ENCODE results near the gene REXO4. TPM values are rescaled to one million over a fixed set of nuclear protein-coding genes. Genes with fewer than 3 reads are reported as not detected.

REXO4 gene
- total and polyA plus RNA-seq, 9 of the 15 experiments (the other 6 are each of a cell fraction or from before 2014, with no cell fraction given): 3.4 to 72.9 (median 31.1) TPM

DNA sequence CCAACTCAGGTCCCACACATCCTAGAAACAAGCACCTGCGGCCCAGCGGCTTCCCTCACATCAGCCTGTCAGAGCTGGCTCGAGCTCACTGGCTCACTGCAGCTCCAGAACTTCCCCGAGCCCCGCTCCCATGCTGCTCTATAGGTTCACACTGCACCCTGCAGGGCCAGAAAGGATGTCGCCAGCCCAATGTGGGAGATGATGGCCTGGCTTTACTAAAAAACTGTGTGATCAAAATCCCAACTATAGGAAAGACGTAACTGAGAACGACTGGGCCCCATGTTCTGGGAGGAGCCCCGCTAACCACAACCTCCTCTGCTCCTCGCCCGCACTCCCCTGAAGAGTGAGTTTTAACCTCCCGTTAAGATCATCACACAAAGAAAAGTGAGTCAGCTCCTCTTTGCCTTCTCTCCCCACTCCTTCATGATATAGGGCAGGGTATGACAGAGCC lies 46.5 kb downstream of the REXO4 start:
- Histone ChIP-seq H3K27me3 (ENCODE audit: control insufficient read depth in 2 of 2, insufficient read depth in 2 of 2, low read length in 2 of 2) (no peaks in the 10 kb centered on the region), H3K9me1 (ENCODE audit: control insufficient read depth, insufficient read depth, low read length) (peaks cover 34% of the 10 kb centered on the region), H4K20me1 (replicated peaks; ENCODE audit: control insufficient read depth, insufficient read depth, low read length) (peaks cover 72% of the 10 kb centered on the region), H3K27ac (ENCODE audit: extremely low read depth, low read depth, low read length) (peak overlapping the region; percentile 59; the same call in 2 of the 3 replicates), H3K36me3 (ENCODE audit: control insufficient read depth, insufficient read depth, low read length) (peaks cover 78% of the 10 kb centered on the region), H3K4me1 (replicated peaks in 1 of 2; ENCODE audit: control insufficient read depth in 2 of 2, insufficient read depth in 2 of 2, low read length in 2 of 2) (peaks cover 33 to 40% of the 10 kb centered on the region in 2 experiments; a peak in 4 of 5 replicates), H2AFZ (ENCODE audit: low read depth, low read length) (no peak overlapping the region), H3K79me2 (ENCODE audit: control insufficient read depth, insufficient read depth, low read length) (peaks cover 97% of the 10 kb centered on the region), H3K9ac (ENCODE audit: insufficient read depth in 1 of 2, low read depth in 2 of 2, low read length in 2 of 2) (peak overlapping the region; percentile 7 to 81; a peak in 3 of 4 replicates), H3K4me2 (ENCODE audit: insufficient read depth, low read length) (peak overlapping the region; percentile 45; the same call in 1 of the 2 replicates), H3K4me3 (no peak overlapping the region), H3K9me3 (replicated peaks; ENCODE audit: control insufficient read depth, insufficient read depth, low read depth, low read length) (no peaks in the 10 kb centered on the region)
- FAIRE-seq (no peak), DNase-seq (ENCODE audit: extremely low read depth in 1 of 4, low spot score in 3 of 4) (peak in 2 of 4 experiments; percentile 45 to 54), ATAC-seq (no peak)
- ChIA-PET CTCF (ENCODE audit: low intra/inter-chr PET ratio) (no interaction called here), POLR2A (interaction anchor here (0.6 to 8.5 kb wide), 7 partner anchors 7 to 115 kb away, joined by 3 to 109 read pairs (median 9); partner anchors contain the start of genes MED22, RPL7A, SURF1 and SURF2)
- BruUV-seq (replicated peaks): no TSS peak
- in situ Hi-C loops (cut with MboI): no loop called here
- 0 out of 2 replicates have a peak, but pooled peaks have one; percentile 42 for TF ChIP-seq ERF (CRISPR knock-in tag; IDR thresholded peaks at IDR 0.05)
- TF ChIP-seq TAF1 (IDR thresholded peaks at IDR 0.05; ENCODE audit: control insufficient read depth, extremely low read depth, insufficient read depth, low read length, severe bottlenecking): peak; percentile 27
- no peak for TF ChIP-seq SMAD4 (CRISPR knock-in tag; conservative IDR thresholded peaks at IDR 0.05)
- TF ChIP-seq FOSL1 (tag; conservative IDR thresholded peaks at IDR 0.05): peak; percentile 41; the same call in 1 of the 2 replicates
- TF ChIP-seq, protein P1, sequence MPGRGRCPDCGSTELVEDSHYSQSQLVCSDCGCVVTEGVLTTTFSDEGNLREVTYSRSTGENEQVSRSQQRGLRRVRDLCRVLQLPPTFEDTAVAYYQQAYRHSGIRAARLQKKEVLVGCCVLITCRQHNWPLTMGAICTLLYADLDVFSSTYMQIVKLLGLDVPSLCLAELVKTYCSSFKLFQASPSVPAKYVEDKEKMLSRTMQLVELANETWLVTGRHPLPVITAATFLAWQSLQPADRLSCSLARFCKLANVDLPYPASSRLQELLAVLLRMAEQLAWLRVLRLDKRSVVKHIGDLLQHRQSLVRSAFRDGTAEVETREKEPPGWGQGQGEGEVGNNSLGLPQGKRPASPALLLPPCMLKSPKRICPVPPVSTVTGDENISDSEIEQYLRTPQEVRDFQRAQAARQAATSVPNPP (IDR thresholded peaks at IDR 0.05; ENCODE audit: borderline replicate concordance, insufficient read depth, insufficient read length): no peak
- TF ChIP-seq ZBTB1 (CRISPR knock-in tag; IDR thresholded peaks at IDR 0.05; ENCODE audit: borderline replicate concordance, low read depth): 0 out of 2 replicates have a peak, but pooled peaks have one; percentile 39
- peak; percentile 51 for TF ChIP-seq POLR2G (IDR thresholded peaks at IDR 0.05; ENCODE audit: low read depth, low read length)
- TF ChIP-seq THAP7 (CRISPR knock-in tag; IDR thresholded peaks at IDR 0.05): no peak
- TF ChIP-seq PHTF2 (CRISPR knock-in tag; IDR thresholded peaks at IDR 0.05): no peak
- peak; percentile 54; the same call in 1 of the 2 replicates for TF ChIP-seq RBFOX2 (IDR thresholded peaks at IDR 0.05; ENCODE audit: low read depth, low read length)
- intact Hi-C loops (cut with micrococcal nuclease): no loop called here
- WGBS (ENCODE audit: insufficient coverage, low coverage, missing lambda C conversion rate): 50% methylated on average over 12 of the region's 12 CpGs
